Neural crest cell (in vitro differentiated cells): ENCODE data around the gene FOSL1. TPM values are rescaled to one million over a fixed set of nuclear protein-coding genes. Genes with fewer than 3 reads are reported as not detected.

Experiments used
- DNase-seq: peaks from one replicate; pipeline ENCODE4 v3.0.0; 2021; ENCODE audit warnings: low read depth, mixed read lengths, low spot score
- H3K27ac Mint-ChIP-seq: one replicate; pipeline ENCODE4 v1.8.0; 2021; ENCODE audit warnings: mild to moderate bottlenecking, mixed read lengths; ENCODE audit not compliant: unreplicated experiment
- H3K27me3 Mint-ChIP-seq: 2 replicates; pipeline ENCODE4 v1.8.0; 2021; ENCODE audit warnings: low read depth, mild to moderate bottlenecking, mixed read lengths
- H3K36me3 Mint-ChIP-seq: 2 replicates; pipeline ENCODE4 v1.8.0; 2021; ENCODE audit warnings: low read depth, mild to moderate bottlenecking, mixed read lengths
- H3K4me1 Mint-ChIP-seq: 2 replicates; pipeline ENCODE4 v1.8.0; 2021; ENCODE audit warnings: mixed read lengths
- H3K4me3 Mint-ChIP-seq: one replicate; pipeline ENCODE4 v1.8.0; 2021; ENCODE audit warnings: mild to moderate bottlenecking, mixed read lengths
- H3K9me3 Mint-ChIP-seq: 2 replicates; pipeline ENCODE4 v1.8.0; 2021; ENCODE audit warnings: mixed read lengths
- total RNA-seq: library from RNA; stranded (reverse); gene quantifications from 2 replicates; pipeline ENCODE4 v1.2.1, GENCODE V29; 2021
- TF ChIP-seq, protein P1 (sequence below): fragments of 200-600 bp; sonication (generic); conservative IDR thresholded peaks from 2 replicates; pipeline ENCODE4 v1.5.0; 2021; ENCODE audit warnings: antibody characterized with exemption, mild to moderate bottlenecking

Gene FOSL1
- total RNA-seq, 1 donor from 2014 or later = 4.2 TPM

- H3K4me1 Mint-ChIP-seq = peaks cover 28% of the 10 kb centered on the region
- H3K27ac Mint-ChIP-seq = peak overlapping the region; percentile 87
- DNase-seq = peak; percentile 36
- peak overlapping the region; percentile 44 for H3K4me3 Mint-ChIP-seq
- no peaks in the 10 kb centered on the region for H3K36me3 Mint-ChIP-seq
- no peaks in the 10 kb centered on the region for H3K9me3 Mint-ChIP-seq
- TF ChIP-seq, protein P1, sequence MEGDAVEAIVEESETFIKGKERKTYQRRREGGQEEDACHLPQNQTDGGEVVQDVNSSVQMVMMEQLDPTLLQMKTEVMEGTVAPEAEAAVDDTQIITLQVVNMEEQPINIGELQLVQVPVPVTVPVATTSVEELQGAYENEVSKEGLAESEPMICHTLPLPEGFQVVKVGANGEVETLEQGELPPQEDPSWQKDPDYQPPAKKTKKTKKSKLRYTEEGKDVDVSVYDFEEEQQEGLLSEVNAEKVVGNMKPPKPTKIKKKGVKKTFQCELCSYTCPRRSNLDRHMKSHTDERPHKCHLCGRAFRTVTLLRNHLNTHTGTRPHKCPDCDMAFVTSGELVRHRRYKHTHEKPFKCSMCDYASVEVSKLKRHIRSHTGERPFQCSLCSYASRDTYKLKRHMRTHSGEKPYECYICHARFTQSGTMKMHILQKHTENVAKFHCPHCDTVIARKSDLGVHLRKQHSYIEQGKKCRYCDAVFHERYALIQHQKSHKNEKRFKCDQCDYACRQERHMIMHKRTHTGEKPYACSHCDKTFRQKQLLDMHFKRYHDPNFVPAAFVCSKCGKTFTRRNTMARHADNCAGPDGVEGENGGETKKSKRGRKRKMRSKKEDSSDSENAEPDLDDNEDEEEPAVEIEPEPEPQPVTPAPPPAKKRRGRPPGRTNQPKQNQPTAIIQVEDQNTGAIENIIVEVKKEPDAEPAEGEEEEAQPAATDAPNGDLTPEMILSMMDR = peak; percentile 25
- H3K27me3 Mint-ChIP-seq = peaks cover 6% of the 10 kb centered on the region
Measured at GRCh38 chr11:65911682-65912568, 11.7 kb upstream of the FOSL1 start.

DNA sequence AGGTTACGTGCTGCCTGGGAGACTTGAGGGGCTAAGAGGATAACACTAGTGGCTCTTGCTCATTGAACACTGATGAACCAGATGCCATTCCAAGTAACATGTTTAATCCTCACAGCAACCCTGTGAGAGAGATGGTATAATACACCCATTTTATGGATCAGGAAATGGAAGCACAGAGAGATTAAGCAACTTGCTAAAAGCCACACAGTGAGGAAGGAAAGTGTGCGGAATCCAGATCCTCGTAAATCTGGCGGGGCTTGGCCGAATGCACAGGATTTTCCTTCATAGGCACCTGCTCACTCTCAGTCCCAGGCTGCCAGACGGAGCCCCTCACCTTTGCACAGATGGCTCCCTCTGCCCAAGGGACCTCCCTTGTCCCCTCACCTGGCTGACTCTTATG, 7.7 kb upstream of the FOSL1 start:
- H3K4me3 Mint-ChIP-seq = no peak overlapping the region
- TF ChIP-seq, protein P1 = no peak
- peaks cover 24% of the 10 kb centered on the region for H3K4me1 Mint-ChIP-seq
- peaks cover 16% of the 10 kb centered on the region for H3K27me3 Mint-ChIP-seq
- H3K9me3 Mint-ChIP-seq = no peaks in the 10 kb centered on the region
- no peak for DNase-seq
- no peak overlapping the region for H3K27ac Mint-ChIP-seq
- no peaks in the 10 kb centered on the region for H3K36me3 Mint-ChIP-seq

DNA sequence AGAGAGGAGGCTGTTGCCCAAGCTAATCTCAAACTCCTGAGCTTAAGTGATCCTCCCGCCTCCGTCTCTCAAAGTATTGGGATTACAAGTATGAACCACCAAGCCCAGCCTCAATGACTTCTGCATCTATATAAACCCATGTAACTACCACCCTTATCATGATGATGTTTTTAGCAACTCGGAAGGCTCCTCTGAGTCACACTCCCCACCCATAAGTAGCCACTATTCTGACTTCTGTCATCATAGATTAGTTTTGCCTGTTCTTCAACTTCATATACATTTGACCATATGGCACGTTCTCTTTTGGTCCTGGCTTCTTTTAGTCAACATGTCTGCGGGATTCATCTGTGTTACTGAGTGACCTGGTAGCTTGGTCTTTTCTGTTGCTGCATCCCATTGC, 6.4 kb upstream of the FOSL1 start:
- Mint-ChIP-seq H3K4me3 (no peak overlapping the region), H3K27me3 (peaks cover 26% of the 10 kb centered on the region), H3K27ac (no peak overlapping the region), H3K4me1 (peaks cover 31% of the 10 kb centered on the region), H3K9me3 (no peaks in the 10 kb centered on the region), H3K36me3 (no peaks in the 10 kb centered on the region)
- TF ChIP-seq, protein P1 = no peak
- DNase-seq = no peak

- peaks cover 41% of the 10 kb centered on the region for H3K27me3 Mint-ChIP-seq
- H3K27ac Mint-ChIP-seq = peak overlapping the region; percentile 20
- peaks cover 33% of the 10 kb centered on the region for H3K4me1 Mint-ChIP-seq
- TF ChIP-seq, protein P1 = no peak
- no peaks in the 10 kb centered on the region for H3K36me3 Mint-ChIP-seq
- no peak for DNase-seq
- H3K9me3 Mint-ChIP-seq = no peaks in the 10 kb centered on the region
- H3K4me3 Mint-ChIP-seq = peak overlapping the region; percentile 49
Measured at GRCh38 chr11:65903715-65904114, 3.5 kb upstream of the FOSL1 start.

GRCh38 chr11:65903068-65903481, 2.9 kb upstream of the FOSL1 start:
- H3K4me1 Mint-ChIP-seq = peaks cover 35% of the 10 kb centered on the region
- peak overlapping the region; percentile 83 for H3K27ac Mint-ChIP-seq
- H3K4me3 Mint-ChIP-seq = peak overlapping the region; percentile 49
- peaks cover 47% of the 10 kb centered on the region for H3K27me3 Mint-ChIP-seq
- TF ChIP-seq, protein P1 = no peak
- no peak for DNase-seq
- no peaks in the 10 kb centered on the region for H3K36me3 Mint-ChIP-seq
- no peaks in the 10 kb centered on the region for H3K9me3 Mint-ChIP-seq
